GM21447 (cell line): Measurements from ENCODE around the gene MTFMT.
"Not testable (repeated sequence)": the region's sequence is repeated elsewhere in the genome, so short reads cannot be mapped to it uniquely, and the experiment has no call there.

Experiments
- ATAC-seq: cut with Tn5 transposase; IDR thresholded peaks from one replicate; pipeline ENCODE4 v1.9.1; 2021; ENCODE audit not compliant: unreplicated experiment

Gene MTFMT

GRCh38 chr15:65028921-65029735 is at the start of gene MTFMT:
TSS of gene MTFMT (minus strand) at chr15:65029639. CDS start at chr15:65029613, 26 bp downstream.
- peak; percentile 63 for ATAC-seq

GRCh38 chr15:65077981-65078352 is 48.5 kb upstream of the MTFMT start:
- no peak for ATAC-seq

- no peak for ATAC-seq
Observed at GRCh38 chr15:65077291-65077980, 48.0 kb upstream of the MTFMT start.

GRCh38 chr15:65076486-65077290 is 47.2 kb upstream of the MTFMT start, which contains the start of gene KBTBD13:
TSS of gene KBTBD13 (plus strand) at chr15:65076746. CDS start at chr15:65076816, 70 bp downstream.
- ATAC-seq, result no peak

GRCh38 chr15:65075607-65076395 is 46.4 kb upstream of the MTFMT start:
- ATAC-seq, result not testable (repeated sequence)

- ATAC-seq, result not testable (repeated sequence)
Observed at GRCh38 chr15:65074946-65075345, 45.5 kb upstream of the MTFMT start.

GRCh38 chr15:65072617-65073016 is 43.2 kb upstream of the MTFMT start:
- ATAC-seq, result no peak

GRCh38 chr15:65072027-65072426 is 42.6 kb upstream of the MTFMT start:
- ATAC-seq, result no peak

GRCh38 chr15:65071381-65071811 is 42.0 kb upstream of the MTFMT start:
- no peak for ATAC-seq

- ATAC-seq, result no peak
Observed at GRCh38 chr15:65069779-65070546, 40.5 kb upstream of the MTFMT start.

- ATAC-seq, result no peak
Observed at GRCh38 chr15:65069179-65069578, 39.7 kb upstream of the MTFMT start.

- no peak for ATAC-seq
Observed at GRCh38 chr15:65068403-65068788, 39.0 kb upstream of the MTFMT start.

- no peak for ATAC-seq
Observed at GRCh38 chr15:65067645-65068402, 38.4 kb upstream of the MTFMT start, which contains the start of gene RASL12. TSS of gene RASL12 (minus strand) at chr15:65067991. CDS start at chr15:65067835, 156 bp downstream.

GRCh38 chr15:65067317-65067644 is 37.8 kb upstream of the MTFMT start:
- ATAC-seq, result no peak

GRCh38 chr15:65066635-65067316 is 37.3 kb upstream of the MTFMT start:
- ATAC-seq, result no peak

- ATAC-seq, result no peak
Observed at GRCh38 chr15:65066001-65066634, 36.7 kb upstream of the MTFMT start.

- ATAC-seq, result no peak
Observed at GRCh38 chr15:65062726-65063125, 33.3 kb upstream of the MTFMT start.

- ATAC-seq, result no peak
Observed at GRCh38 chr15:65062061-65062460, 32.6 kb upstream of the MTFMT start.
